ES-I3 (cell line): ENCODE measurements around the gene MARVELD3.

Source experiments
- H3K36me3 ChIP-seq: 2 replicates; pipeline ENCODE4 v1.6.1; 2013; ENCODE audit warnings: mild to moderate bottlenecking, low read length, control low read depth, moderate library complexity; ENCODE audit not compliant: insufficient read depth
- H3K4me1 ChIP-seq: 2 replicates; pipeline ENCODE4 v1.6.1; 2013; ENCODE audit warnings: mild to moderate bottlenecking, control low read depth, low read length; ENCODE audit not compliant: insufficient read depth
- H3K9ac ChIP-seq: 2 replicates; pipeline ENCODE4 v1.6.1; 2013; ENCODE audit warnings: low read depth, mild to moderate bottlenecking, low read length, moderate library complexity
- H3K9me3 ChIP-seq: 2 replicates; pipeline ENCODE4 v1.6.1; 2013; ENCODE audit warnings: mild to moderate bottlenecking, low read length, moderate library complexity; ENCODE audit not compliant: control insufficient read depth, insufficient read depth

MARVELD3 gene

DNA sequence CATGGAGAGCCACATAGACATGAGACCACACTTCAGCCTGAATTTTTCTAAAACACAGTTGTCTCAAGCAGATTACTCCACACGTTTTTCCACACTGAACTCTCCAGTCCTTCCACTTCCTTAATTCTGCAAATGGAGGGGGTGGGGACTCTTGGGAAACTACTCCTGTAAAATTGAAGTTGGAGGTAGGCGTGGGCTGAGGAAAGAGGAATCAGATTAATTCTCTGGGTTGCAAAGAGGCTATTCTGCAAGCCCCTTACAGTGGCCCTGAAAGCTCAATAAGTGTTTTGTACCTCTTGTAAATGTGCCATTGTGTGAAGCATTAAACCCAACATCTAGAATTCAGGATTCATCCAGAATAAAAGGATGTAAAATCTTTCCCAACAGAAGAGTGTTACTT is 9.6 kb downstream of the MARVELD3 start:
- H3K36me3 ChIP-seq, result no peaks in the 10 kb centered on the region

GRCh38 chr16:71637398-71637797 is 11.4 kb downstream of the MARVELD3 start:
- no peaks in the 10 kb centered on the region for H3K9me3 ChIP-seq
- H3K36me3 ChIP-seq, result no peaks in the 10 kb centered on the region
- H3K9ac ChIP-seq, result no peak overlapping the region
- peaks cover 9% of the 10 kb centered on the region; the same call in 1 of the 2 replicates for H3K4me1 ChIP-seq

More for the DNA sequence above, 9.6 kb downstream of the MARVELD3 start:
- H3K9me3 ChIP-seq, result no peaks in the 10 kb centered on the region
- H3K9ac ChIP-seq, result no peak overlapping the region
- H3K4me1 ChIP-seq, result peaks cover 9% of the 10 kb centered on the region; the same call in 1 of the 2 replicates

DNA sequence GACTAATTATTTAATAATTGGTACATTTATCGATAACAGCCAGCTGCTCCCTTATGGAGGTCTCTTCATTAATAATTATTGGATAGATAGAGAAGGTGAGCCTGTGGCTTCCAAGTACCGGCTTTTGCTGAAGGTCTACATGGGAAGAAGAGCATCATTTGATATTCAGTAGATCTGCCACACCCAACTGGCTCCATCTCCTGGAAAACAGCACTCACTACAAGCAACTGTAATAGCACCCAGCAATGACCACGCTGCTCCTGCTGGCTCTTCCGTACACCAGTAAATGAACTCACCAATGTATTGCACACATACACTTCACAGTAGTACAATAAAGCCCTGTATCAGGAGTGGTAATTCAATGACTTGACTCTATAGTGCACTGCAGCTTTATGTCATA is 19.5 kb downstream of the MARVELD3 start:
- Histone ChIP-seq H3K36me3 (peaks cover 5% of the 10 kb centered on the region), H3K9ac (no peak overlapping the region), H3K4me1 (peaks cover 6% of the 10 kb centered on the region; the same call in 1 of the 2 replicates), H3K9me3 (no peaks in the 10 kb centered on the region)

DNA sequence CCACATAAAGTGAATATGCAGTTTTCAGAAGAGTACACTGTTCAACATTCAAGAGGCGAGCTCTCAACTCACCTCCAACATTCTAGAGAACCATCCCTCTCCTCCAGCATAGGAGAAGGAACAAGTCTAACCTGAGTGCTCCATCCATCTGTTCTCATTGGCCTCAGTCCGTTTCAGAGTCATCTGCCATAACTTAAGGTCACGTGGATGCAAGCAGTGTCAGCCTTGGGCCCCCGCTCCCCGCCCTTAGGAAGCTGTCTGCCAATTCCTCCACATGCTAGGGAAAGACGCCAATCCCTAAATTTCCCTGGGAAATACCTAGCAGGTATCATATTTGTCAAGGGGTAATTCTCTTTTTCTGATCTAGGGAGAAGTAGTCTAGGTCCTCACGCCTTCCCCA is 21.4 kb downstream of the MARVELD3 start:
- peaks cover 5% of the 10 kb centered on the region for H3K36me3 ChIP-seq
- H3K9ac ChIP-seq, result no peak overlapping the region
- peaks cover 6% of the 10 kb centered on the region; the same call in 1 of the 2 replicates for H3K4me1 ChIP-seq
- H3K9me3 ChIP-seq, result no peaks in the 10 kb centered on the region

- no peak overlapping the region for H3K9ac ChIP-seq
- H3K4me1 ChIP-seq, result peaks cover 6% of the 10 kb centered on the region; the same call in 1 of the 2 replicates
- peaks cover 5% of the 10 kb centered on the region for H3K36me3 ChIP-seq
- H3K9me3 ChIP-seq, result no peaks in the 10 kb centered on the region
Observed at GRCh38 chr16:71648162-71648561, 22.2 kb downstream of the MARVELD3 start.

DNA sequence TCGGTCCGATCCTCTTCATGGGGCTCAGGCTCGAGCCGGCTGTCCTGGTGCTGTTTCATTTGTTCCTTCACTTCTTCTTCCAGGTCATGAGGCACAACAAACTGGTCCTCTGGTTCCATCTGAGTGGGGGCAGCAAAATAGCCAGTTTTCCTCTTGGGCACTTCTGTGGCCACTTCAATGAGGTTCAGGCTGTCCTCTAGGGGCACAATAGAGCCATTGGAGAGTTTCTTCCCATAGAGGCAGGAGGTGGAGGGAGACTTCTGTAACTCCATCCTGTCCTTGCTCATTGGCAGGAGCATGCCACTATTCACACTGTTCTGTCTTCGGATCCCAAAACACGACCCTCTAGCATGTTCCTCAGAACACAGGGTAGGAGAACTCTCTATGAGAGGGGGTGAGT is 22.9 kb downstream of the MARVELD3 start:
- Histone ChIP-seq H3K9me3 (no peaks in the 10 kb centered on the region), H3K36me3 (peaks cover 5% of the 10 kb centered on the region)

GRCh38 chr16:71649704-71650103 is 23.7 kb downstream of the MARVELD3 start:
- peaks cover 10% of the 10 kb centered on the region for H3K36me3 ChIP-seq
- no peaks in the 10 kb centered on the region for H3K9me3 ChIP-seq
- H3K9ac ChIP-seq, result no peak overlapping the region
- no peaks in the 10 kb centered on the region; the same call in 1 of the 2 replicates for H3K4me1 ChIP-seq

More for the DNA sequence above, 22.9 kb downstream of the MARVELD3 start:
- H3K9ac ChIP-seq, result no peak overlapping the region
- H3K4me1 ChIP-seq, result peaks cover 6% of the 10 kb centered on the region; the same call in 1 of the 2 replicates

DNA sequence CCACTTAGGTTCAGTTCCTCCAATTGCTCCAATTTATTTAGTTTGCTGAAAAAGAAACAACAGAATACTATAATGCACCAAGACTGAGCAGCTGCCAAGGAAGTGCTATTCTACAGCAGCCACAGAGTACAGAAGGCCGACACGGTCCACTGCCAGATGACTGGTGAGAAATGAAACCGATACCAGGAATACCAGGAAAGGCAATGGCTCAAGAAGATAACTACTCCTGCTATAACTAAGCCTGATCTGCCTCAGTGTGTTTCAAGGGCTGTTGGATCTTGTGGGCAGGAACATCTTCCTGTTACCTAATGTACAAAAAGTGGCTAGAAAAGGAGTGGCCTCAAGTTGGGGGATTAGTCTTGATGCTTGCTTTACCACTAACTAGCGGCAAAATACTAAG is 32.8 kb downstream of the MARVELD3 start:
- peaks cover 22% of the 10 kb centered on the region for H3K36me3 ChIP-seq

GRCh38 chr16:71659471-71659870 is 33.5 kb downstream of the MARVELD3 start:
- Histone ChIP-seq H3K9ac (no peak overlapping the region), H3K36me3 (peaks cover 23% of the 10 kb centered on the region), H3K4me1 (no peaks in the 10 kb centered on the region), H3K9me3 (no peaks in the 10 kb centered on the region)

More for the DNA sequence above, 32.8 kb downstream of the MARVELD3 start:
- Histone ChIP-seq H3K9ac (no peak overlapping the region), H3K9me3 (no peaks in the 10 kb centered on the region), H3K4me1 (no peaks in the 10 kb centered on the region)

GRCh38 chr16:71666264-71666663 is 40.3 kb downstream of the MARVELD3 start:
- no peaks in the 10 kb centered on the region for H3K4me1 ChIP-seq
- H3K36me3 ChIP-seq, result peaks cover 15% of the 10 kb centered on the region
- no peaks in the 10 kb centered on the region for H3K9me3 ChIP-seq
- no peak overlapping the region for H3K9ac ChIP-seq

DNA sequence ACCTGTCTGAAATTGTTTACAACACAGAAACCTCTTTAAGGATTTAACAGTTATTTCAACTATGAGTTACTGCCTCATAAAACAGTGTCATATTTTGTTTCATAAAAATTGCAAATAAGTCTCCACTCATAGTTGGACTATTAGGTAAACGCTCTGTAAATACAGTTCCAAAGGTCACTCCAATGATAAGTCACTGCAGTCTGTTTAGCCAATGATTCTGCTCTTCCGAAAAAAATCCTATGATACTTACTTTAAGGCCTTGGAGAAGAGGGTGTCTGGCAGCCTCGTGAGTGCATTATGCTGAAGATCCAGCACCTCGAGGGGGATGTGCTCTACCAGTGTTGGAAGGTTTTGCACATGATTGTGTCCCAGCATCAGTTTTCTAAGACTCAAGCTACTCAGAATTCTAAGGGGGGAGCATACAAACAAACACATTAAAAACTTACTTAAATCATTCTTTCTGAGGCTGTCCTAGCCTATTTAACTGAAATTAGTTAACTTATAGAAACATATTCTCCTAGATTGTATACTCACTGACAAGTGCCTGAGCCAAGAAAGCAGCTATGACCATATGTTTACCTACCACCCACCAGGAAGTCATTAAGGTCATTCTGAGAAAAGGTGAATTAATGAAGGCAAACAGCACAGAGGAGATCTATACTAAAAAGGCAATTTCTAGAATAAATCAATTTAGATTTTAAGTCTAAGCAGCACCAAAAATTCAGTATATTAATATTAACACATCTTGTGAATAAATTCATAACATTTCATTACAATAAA is 41.1 kb downstream of the MARVELD3 start:
- no peaks in the 10 kb centered on the region for H3K4me1 ChIP-seq
- H3K9ac ChIP-seq, result no peak overlapping the region
- H3K9me3 ChIP-seq, result no peaks in the 10 kb centered on the region
- H3K36me3 ChIP-seq, result peaks cover 15% of the 10 kb centered on the region

DNA sequence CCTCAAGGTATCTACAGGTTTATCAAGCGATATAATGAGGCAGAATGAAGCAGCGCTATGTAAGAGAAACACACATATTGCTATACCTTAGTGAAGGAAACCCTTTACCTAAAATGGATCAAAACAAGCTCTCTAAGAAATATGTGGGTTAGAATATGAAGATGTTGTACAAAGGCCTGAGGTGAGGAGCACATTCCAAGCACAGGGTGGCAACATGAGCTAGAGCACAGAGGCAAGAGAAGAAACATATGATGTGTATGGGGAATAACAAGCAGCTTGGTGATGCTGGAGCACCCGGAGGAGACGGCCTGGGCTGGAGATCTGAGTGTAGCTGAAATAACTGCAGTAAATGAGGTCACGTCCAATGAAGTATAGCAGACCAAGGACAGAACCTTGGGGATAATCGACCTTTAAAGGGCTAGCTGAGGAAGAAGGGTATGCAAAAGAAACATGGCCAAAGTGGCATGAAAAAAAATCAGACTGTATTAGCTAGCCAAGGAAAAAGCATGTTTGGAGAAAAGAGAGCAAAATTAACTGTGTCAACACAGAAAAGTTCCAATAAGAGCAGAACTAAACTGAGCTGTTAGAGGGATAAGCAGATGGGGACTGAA is 44.0 kb downstream of the MARVELD3 start:
- H3K36me3 ChIP-seq, result peaks cover 12% of the 10 kb centered on the region
- no peaks in the 10 kb centered on the region for H3K9me3 ChIP-seq
- H3K4me1 ChIP-seq, result no peaks in the 10 kb centered on the region
- H3K9ac ChIP-seq, result no peak overlapping the region

DNA sequence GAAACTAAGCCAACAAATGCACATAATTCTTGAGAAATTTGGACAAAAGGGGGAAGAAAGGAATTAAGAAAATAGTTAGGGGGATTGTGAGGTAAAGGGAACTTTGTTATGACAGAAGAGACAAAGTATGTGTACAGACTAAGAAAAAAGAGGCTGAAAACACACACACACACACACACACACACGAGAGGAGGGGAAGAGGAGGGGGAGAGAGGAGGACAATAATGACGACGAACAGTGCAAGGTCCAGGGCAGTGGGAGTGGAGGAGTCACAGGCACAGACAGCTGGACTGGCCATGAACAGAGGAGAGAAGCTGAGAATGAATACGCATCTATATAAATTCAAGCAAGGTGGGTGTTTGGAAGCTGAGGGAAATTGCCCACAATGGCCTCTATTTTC is 44.6 kb downstream of the MARVELD3 start:
- H3K9ac ChIP-seq, result no peak overlapping the region
- H3K4me1 ChIP-seq, result no peaks in the 10 kb centered on the region
- H3K36me3 ChIP-seq, result peaks cover 12% of the 10 kb centered on the region
- H3K9me3 ChIP-seq, result no peaks in the 10 kb centered on the region

GRCh38 chr16:71671165-71671564 is 45.2 kb downstream of the MARVELD3 start:
- H3K9ac ChIP-seq, result no peak overlapping the region
- peaks cover 16% of the 10 kb centered on the region for H3K36me3 ChIP-seq
- H3K4me1 ChIP-seq, result no peaks in the 10 kb centered on the region
- no peaks in the 10 kb centered on the region for H3K9me3 ChIP-seq

DNA sequence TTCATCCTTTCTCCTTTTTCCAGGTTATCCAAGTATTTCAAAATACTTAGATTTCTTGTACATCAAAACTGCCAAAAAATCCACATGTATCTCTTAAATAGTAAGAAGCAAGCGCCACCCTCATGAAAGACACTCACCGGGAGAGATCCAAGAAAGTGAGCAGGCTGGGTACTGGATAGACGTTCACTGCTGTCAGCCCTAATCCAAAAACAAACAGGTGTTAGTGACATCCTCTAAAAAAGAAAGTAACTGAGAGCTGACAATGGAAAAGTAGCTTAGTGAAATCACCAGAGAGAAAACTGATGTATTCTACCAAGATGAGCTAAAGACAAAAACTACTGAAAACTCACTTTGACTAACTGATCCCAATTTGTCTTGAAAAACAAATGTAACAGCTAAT is 46.1 kb downstream of the MARVELD3 start:
- Histone ChIP-seq H3K9me3 (no peaks in the 10 kb centered on the region), H3K36me3 (peaks cover 11% of the 10 kb centered on the region), H3K4me1 (no peaks in the 10 kb centered on the region), H3K9ac (no peak overlapping the region)
